Fibroblast of lung (primary cell): ENCODE measurements around the gene STXBP4. TPM values are rescaled to one million over a fixed set of nuclear protein-coding genes. Genes with fewer than 3 reads are reported as not detected.

Experiments
- DNase-seq, 2 donors: peaks; one replicate each; pipeline versions ENCODE4 v3.0.0 to v3.0.0-alpha.2; 2010; ENCODE audit warnings: low read depth in 2 of 2
- H2AFZ ChIP-seq: 2 replicates; pipeline ENCODE4 v1.5.1; 2012; ENCODE audit warnings: low read length, control low read depth, inconsistent platforms
- H3K27ac ChIP-seq: 2 replicates; pipeline ENCODE4 v1.5.1; 2011; ENCODE audit warnings: low read length, control low read depth; ENCODE audit not compliant: insufficient read depth
- H3K27me3 ChIP-seq: 2 replicates; pipeline ENCODE4 v1.5.1; 2011; ENCODE audit warnings: mild to moderate bottlenecking, low read length; ENCODE audit not compliant: control insufficient read depth, insufficient read depth
- H3K36me3 ChIP-seq: 2 replicates; pipeline ENCODE4 v1.5.1; 2011; ENCODE audit warnings: low read length; ENCODE audit not compliant: control insufficient read depth, insufficient read depth
- H3K4me1 ChIP-seq: 2 replicates; pipeline ENCODE4 v1.5.1; 2011; ENCODE audit warnings: low read length; ENCODE audit not compliant: control insufficient read depth, insufficient read depth; ENCODE audit errors: extremely low read depth
- H3K4me2 ChIP-seq: 2 replicates; pipeline ENCODE4 v1.5.1; 2011; ENCODE audit warnings: low read length, control low read depth; ENCODE audit not compliant: insufficient read depth; ENCODE audit errors: extremely low read depth
- H3K4me3 ChIP-seq, 4 experiments: fragments of 200-600 bp in 1 of 4; sonication (generic) in 1 of 4; replicated peaks in 1 of 4; 2 replicates each; pipeline ENCODE4 v1.5.1; 2011 to 2016; ENCODE audit warnings: low read length in 4 of 4, low read depth in 3 of 4, mild to moderate bottlenecking in 3 of 4, control low read depth in 2 of 4, inconsistent platforms in 1 of 4, mixed read lengths in 1 of 4; ENCODE audit not compliant: insufficient read depth in 1 of 4; ENCODE audit errors: control extremely low read depth in 1 of 4
- H3K79me2 ChIP-seq: 2 replicates; pipeline ENCODE4 v1.5.1; 2012; ENCODE audit warnings: mild to moderate bottlenecking, low read length, inconsistent platforms; ENCODE audit not compliant: control insufficient read depth, insufficient read depth
- H3K9ac ChIP-seq: 2 replicates; pipeline ENCODE4 v1.5.1; 2011; ENCODE audit warnings: mild to moderate bottlenecking, low read length, control low read depth; ENCODE audit not compliant: insufficient read depth
- H3K9me3 ChIP-seq: 2 replicates; pipeline ENCODE4 v1.5.1; 2012; ENCODE audit warnings: low read depth, low read length; ENCODE audit not compliant: control insufficient read depth, insufficient read depth
- H4K20me1 ChIP-seq: 2 replicates; pipeline ENCODE4 v1.5.1; 2011; ENCODE audit warnings: low read length; ENCODE audit not compliant: control insufficient read depth, insufficient read depth; ENCODE audit errors: extremely low read depth
- EZH2 ChIP-seq: IDR thresholded peaks from 2 replicates; pipeline ENCODE4 v1.5.1; 2012; ENCODE audit warnings: low read length, control low read depth, mild to moderate bottlenecking; ENCODE audit errors: missing control alignments
- polyA plus RNA-seq, 2 donors: library from polyadenylated mRNA; depleted of rRNA in 1 of 2; stranded (reverse) in 1 of 2; unstranded in 1 of 2; fragments of >200 nt; gene quantifications; 2 replicates each; pipeline ENCODE4 v1.2.1, GENCODE V29; 2011 to 2012; ENCODE audit warnings: missing spikeins in 1 of 2
- total RNA-seq: library from RNA; depleted of rRNA; stranded (reverse); fragments of >200 nt; gene quantifications from 2 replicates; pipeline ENCODE4 v1.2.1, GENCODE V29; 2014
- TF ChIP-seq, protein P1 (sequence below), 2 donors: IDR thresholded peaks in 1 of 2; conservative IDR thresholded peaks in 1 of 2; 1 replicate in 1 of 2; 2 replicates in 1 of 2; pipeline ENCODE4 v1.5.1; 2011 to 2012; ENCODE audit warnings: low read length in 2 of 2, control low read depth in 1 of 2, inconsistent platforms in 1 of 2, low read depth in 1 of 2, mild to moderate bottlenecking in 1 of 2

STXBP4 gene
- total and polyA plus RNA-seq, 2 donors (not counting 1 experiment from before 2014, with no cell fraction given): 5.6 to 9.8 TPM

DNA sequence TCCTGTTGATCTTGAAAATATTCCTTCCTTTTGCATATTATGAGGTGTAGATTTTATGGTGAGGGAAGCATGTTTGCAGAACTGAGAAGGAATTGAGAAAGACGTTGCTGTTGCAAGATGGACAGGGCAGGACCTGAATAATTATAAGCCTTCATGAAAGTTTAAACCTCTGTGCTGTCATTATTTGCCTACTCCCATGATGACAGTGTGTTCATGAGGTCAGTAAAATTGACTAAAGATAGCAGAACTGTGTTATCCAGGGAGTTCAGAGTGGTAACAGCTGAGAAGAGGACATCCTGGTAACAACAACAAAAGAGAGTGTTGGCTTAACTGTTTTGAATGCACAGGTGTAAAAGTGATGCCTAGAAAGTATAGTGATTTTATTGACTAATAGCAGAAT, 250.9 kb downstream of the STXBP4 start:
- Histone ChIP-seq H3K79me2 (no peaks in the 10 kb centered on the region), H4K20me1 (no peaks in the 10 kb centered on the region), H3K4me2 (no peak overlapping the region), H3K27ac (no peak overlapping the region), H3K9me3 (no peaks in the 10 kb centered on the region), H2AFZ (no peak overlapping the region), H3K36me3 (no peaks in the 10 kb centered on the region), H3K4me3 (no peak overlapping the region), H3K27me3 (no peaks in the 10 kb centered on the region), H3K4me1 (no peaks in the 10 kb centered on the region), H3K9ac (no peak overlapping the region)
- TF ChIP-seq, protein P1, sequence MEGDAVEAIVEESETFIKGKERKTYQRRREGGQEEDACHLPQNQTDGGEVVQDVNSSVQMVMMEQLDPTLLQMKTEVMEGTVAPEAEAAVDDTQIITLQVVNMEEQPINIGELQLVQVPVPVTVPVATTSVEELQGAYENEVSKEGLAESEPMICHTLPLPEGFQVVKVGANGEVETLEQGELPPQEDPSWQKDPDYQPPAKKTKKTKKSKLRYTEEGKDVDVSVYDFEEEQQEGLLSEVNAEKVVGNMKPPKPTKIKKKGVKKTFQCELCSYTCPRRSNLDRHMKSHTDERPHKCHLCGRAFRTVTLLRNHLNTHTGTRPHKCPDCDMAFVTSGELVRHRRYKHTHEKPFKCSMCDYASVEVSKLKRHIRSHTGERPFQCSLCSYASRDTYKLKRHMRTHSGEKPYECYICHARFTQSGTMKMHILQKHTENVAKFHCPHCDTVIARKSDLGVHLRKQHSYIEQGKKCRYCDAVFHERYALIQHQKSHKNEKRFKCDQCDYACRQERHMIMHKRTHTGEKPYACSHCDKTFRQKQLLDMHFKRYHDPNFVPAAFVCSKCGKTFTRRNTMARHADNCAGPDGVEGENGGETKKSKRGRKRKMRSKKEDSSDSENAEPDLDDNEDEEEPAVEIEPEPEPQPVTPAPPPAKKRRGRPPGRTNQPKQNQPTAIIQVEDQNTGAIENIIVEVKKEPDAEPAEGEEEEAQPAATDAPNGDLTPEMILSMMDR (conservative IDR thresholded peaks at IDR 0.05 in 1 of 2, IDR thresholded peaks at IDR 0.05 in 1 of 2; ENCODE audit: low read depth in 1 of 2, low read length in 2 of 2): no peak
- no peak for TF ChIP-seq EZH2
- no peak for DNase-seq

DNA sequence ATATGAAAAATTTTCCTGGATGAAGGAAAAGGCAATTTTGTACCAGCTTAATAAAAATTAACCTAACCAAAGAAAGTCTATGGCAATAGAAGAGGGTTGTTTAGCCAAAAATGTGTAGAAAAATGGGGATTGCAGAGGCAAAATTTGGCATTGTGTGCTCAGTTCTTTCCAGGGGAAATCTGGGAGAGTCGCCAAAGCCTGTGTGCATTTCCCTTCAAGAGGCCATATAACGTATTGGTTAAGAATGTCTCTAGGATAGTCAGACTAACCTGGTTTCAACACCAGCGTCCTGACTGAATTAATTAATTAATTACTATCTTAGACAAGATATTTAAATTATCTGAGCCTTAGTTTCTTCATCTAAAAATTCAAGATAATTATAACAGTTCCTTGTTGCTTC, 251.4 kb downstream of the STXBP4 start:
- Histone ChIP-seq H3K79me2 (no peaks in the 10 kb centered on the region), H3K4me2 (no peak overlapping the region), H3K9me3 (no peaks in the 10 kb centered on the region), H3K36me3 (no peaks in the 10 kb centered on the region), H3K27me3 (no peaks in the 10 kb centered on the region), H3K27ac (no peak overlapping the region), H3K4me3 (no peak overlapping the region), H2AFZ (no peak overlapping the region), H4K20me1 (no peaks in the 10 kb centered on the region), H3K9ac (no peak overlapping the region), H3K4me1 (no peaks in the 10 kb centered on the region)
- DNase-seq: peak in 1 of 2 donors; percentile 36
- TF ChIP-seq, protein P1 (conservative IDR thresholded peaks at IDR 0.05 in 1 of 2, IDR thresholded peaks at IDR 0.05 in 1 of 2; ENCODE audit: low read depth in 1 of 2, low read length in 2 of 2): no peak
- TF ChIP-seq EZH2: no peak

Other genes starting within 250 kb of the STXBP4 start
- 23.1 and 34.7 TPM in 2 replicates for gene TOM1L1, start 67.9 kb upstream of the STXBP4 start, total RNA-seq
- gene TOM1L1, start 67.9 kb upstream of the STXBP4 start, polyA plus RNA-seq: 28.4 and 34.5 TPM in 2 replicates
- 58.0 and 62.3 TPM in 2 replicates for gene COX11, start 111 bp upstream of the STXBP4 start, total RNA-seq
- 33.6 and 39.0 TPM in 2 replicates for gene COX11, start 111 bp upstream of the STXBP4 start, polyA plus RNA-seq